ENCODE measurements around the gene YIPF1. TPM values are rescaled to one million over a fixed set of nuclear protein-coding genes. Genes with fewer than 3 reads are reported as not detected.

Gene YIPF1
- polyA plus RNA-seq, 3 donors: 24.4 to 51.9 (median 42.1) TPM

GRCh38 chr1:53909946-53910345 is 20.3 kb upstream of the YIPF1 start:
- no peaks in the 10 kb centered on the region for H3K27me3 ChIP-seq (ENCODE audit: control insufficient read depth in 2 of 2, insufficient read depth in 2 of 2, low read length in 2 of 2)
- 95% methylated on average over 2 of the region's 3 CpGs for WGBS (ENCODE audit: insufficient coverage)
- H3K79me2 ChIP-seq (ENCODE audit: insufficient read depth, low read length): no peaks in the 10 kb centered on the region
- no peaks in the 10 kb centered on the region for H3K4me1 ChIP-seq (ENCODE audit: control insufficient read depth in 1 of 2, insufficient read depth in 2 of 2, low read length in 2 of 2)
- no peaks in the 10 kb centered on the region for H3K27me3 Mint-ChIP-seq (ENCODE audit: low read depth in 3 of 3)
- peaks cover 0 to 3% (median 0%) of the 10 kb centered on the region in 7 donors for H3K9me3 Mint-ChIP-seq
- H3K4me2 ChIP-seq (replicated peaks; ENCODE audit: extremely low read depth, low read length, poor library complexity, severe bottlenecking): no peak overlapping the region
- no peak for TF ChIP-seq CTCF (IDR thresholded peaks at IDR 0.05)
- no peak overlapping the region for H3K9ac ChIP-seq (ENCODE audit: insufficient read depth, low read length, poor library complexity, severe bottlenecking)
- H3K36me3 ChIP-seq (replicated peaks in 1 of 2; ENCODE audit: control insufficient read depth in 1 of 2, insufficient read depth in 2 of 2, low read length in 2 of 2): peaks cover 3 to 32% of the 10 kb centered on the region in 2 donors
- H3K4me3 ChIP-seq (replicated peaks in 1 of 3; ENCODE audit: low read depth in 2 of 3, low read length in 3 of 3): no peak overlapping the region
- intact Hi-C loops (cut with micrococcal nuclease): no loop called here
- peaks cover 13 to 20% of the 10 kb centered on the region in 2 donors for H3K36me3 Mint-ChIP-seq
- DNase-seq: no peak
- no peaks in the 10 kb centered on the region for H4K20me1 ChIP-seq (ENCODE audit: insufficient read depth, low read length)
- no peak overlapping the region for H2AFZ ChIP-seq (ENCODE audit: insufficient read depth, low read depth, low read length, poor library complexity, severe bottlenecking)
- H3K4me3 Mint-ChIP-seq: no peak overlapping the region
- H3K27ac Mint-ChIP-seq: no peak overlapping the region
- no peaks in the 10 kb centered on the region for H3K9me3 ChIP-seq (replicated peaks in 1 of 2; ENCODE audit: control insufficient read depth in 1 of 2, insufficient read depth in 1 of 2, low read length in 2 of 2)
- H3K27ac ChIP-seq (ENCODE audit: low read depth in 1 of 2, low read length in 2 of 2): no peak overlapping the region
- peaks cover 1% of the 10 kb centered on the region for H3K4me1 Mint-ChIP-seq

DNA sequence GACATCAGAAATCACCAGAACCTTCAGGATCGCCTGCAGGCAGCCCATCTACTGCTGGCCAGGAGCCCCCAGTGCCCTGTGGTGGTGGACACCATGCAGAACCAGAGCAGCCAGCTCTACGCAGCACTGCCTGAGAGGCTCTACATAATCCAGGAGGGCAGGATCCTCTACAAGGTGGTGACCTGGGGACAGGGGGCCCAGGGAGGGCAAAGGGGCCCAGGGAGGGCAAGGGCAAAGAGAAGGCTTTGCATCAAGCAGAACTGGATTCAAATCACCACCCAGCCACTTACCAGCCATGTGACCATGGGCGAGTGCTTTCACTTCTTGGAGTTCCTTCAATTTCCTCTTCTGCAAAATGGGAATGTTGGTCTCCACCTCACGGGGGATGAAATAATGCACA is 16.5 kb upstream of the YIPF1 start:
- no peak overlapping the region for H2AFZ ChIP-seq (ENCODE audit: insufficient read depth, low read depth, low read length, poor library complexity, severe bottlenecking)
- H3K36me3 Mint-ChIP-seq: peaks cover 2 to 6% of the 10 kb centered on the region in 2 donors
- H4K20me1 ChIP-seq (ENCODE audit: insufficient read depth, low read length): no peaks in the 10 kb centered on the region
- peak overlapping the region in 1 of 7 donors; percentile 18 for H3K27ac Mint-ChIP-seq
- H3K36me3 ChIP-seq (replicated peaks in 1 of 2; ENCODE audit: control insufficient read depth in 1 of 2, insufficient read depth in 2 of 2, low read length in 2 of 2): peaks cover 0 to 6% of the 10 kb centered on the region in 2 donors
- H3K9me3 ChIP-seq (replicated peaks in 1 of 2; ENCODE audit: control insufficient read depth in 1 of 2, insufficient read depth in 1 of 2, low read length in 2 of 2): no peaks in the 10 kb centered on the region
- no peak overlapping the region for H3K4me3 ChIP-seq (replicated peaks in 1 of 3; ENCODE audit: low read depth in 2 of 3, low read length in 3 of 3)
- peaks cover 0 to 3% (median 0%) of the 10 kb centered on the region in 7 donors for H3K9me3 Mint-ChIP-seq
- H3K4me1 Mint-ChIP-seq: peaks cover 1% of the 10 kb centered on the region
- H3K4me2 ChIP-seq (replicated peaks; ENCODE audit: extremely low read depth, low read length, poor library complexity, severe bottlenecking): no peak overlapping the region
- H3K9ac ChIP-seq (ENCODE audit: insufficient read depth, low read length, poor library complexity, severe bottlenecking): no peak overlapping the region
- DNase-seq: no peak
- WGBS (ENCODE audit: insufficient coverage): 69% methylated on average over 3 of the region's 4 CpGs
- no peaks in the 10 kb centered on the region for H3K4me1 ChIP-seq (ENCODE audit: control insufficient read depth in 1 of 2, insufficient read depth in 2 of 2, low read length in 2 of 2)
- H3K27me3 ChIP-seq (ENCODE audit: control insufficient read depth in 2 of 2, insufficient read depth in 2 of 2, low read length in 2 of 2): no peaks in the 10 kb centered on the region
- no peaks in the 10 kb centered on the region for H3K79me2 ChIP-seq (ENCODE audit: insufficient read depth, low read length)
- TF ChIP-seq CTCF (IDR thresholded peaks at IDR 0.05): no peak
- no peaks in the 10 kb centered on the region for H3K27me3 Mint-ChIP-seq (ENCODE audit: low read depth in 3 of 3)
- H3K4me3 Mint-ChIP-seq: no peak overlapping the region
- intact Hi-C loops (cut with micrococcal nuclease): no loop called here
- H3K27ac ChIP-seq (ENCODE audit: low read depth in 1 of 2, low read length in 2 of 2): peak overlapping the region in 1 of 2 donors; percentile 31
